Cardiac fibroblast (primary cell): ENCODE measurements around the gene ZNF524.
"Not testable (repeated sequence)": the region's sequence is repeated elsewhere in the genome, so short reads cannot be mapped to it uniquely, and the experiment has no call there.

Experiments
- DNase-seq, 2 donors: peaks; one replicate each; pipeline versions ENCODE4 v3.0.0 to v3.0.0-alpha.2; 2010; ENCODE audit warnings: low read depth in 2 of 2
- H3K4me3 ChIP-seq, 2 donors: replicated peaks in 1 of 2; 1 replicate in 1 of 2; 2 replicates in 1 of 2; pipeline ENCODE4 v1.5.1; 2011; ENCODE audit warnings: low read depth in 2 of 2, low read length in 2 of 2, mild to moderate bottlenecking in 2 of 2, moderate library complexity in 1 of 2
- TF ChIP-seq, protein P1 (sequence below): IDR thresholded peaks from one replicate; pipeline ENCODE4 v1.5.1; 2011; ENCODE audit warnings: low read depth, mild to moderate bottlenecking, low read length, inconsistent platforms

ZNF524 gene

GRCh38 chr19:55581823-55582223 lies 18.3 kb upstream of the ZNF524 start:
- no peak overlapping the region for H3K4me3 ChIP-seq
- DNase-seq, result no peak
- TF ChIP-seq, protein P1, sequence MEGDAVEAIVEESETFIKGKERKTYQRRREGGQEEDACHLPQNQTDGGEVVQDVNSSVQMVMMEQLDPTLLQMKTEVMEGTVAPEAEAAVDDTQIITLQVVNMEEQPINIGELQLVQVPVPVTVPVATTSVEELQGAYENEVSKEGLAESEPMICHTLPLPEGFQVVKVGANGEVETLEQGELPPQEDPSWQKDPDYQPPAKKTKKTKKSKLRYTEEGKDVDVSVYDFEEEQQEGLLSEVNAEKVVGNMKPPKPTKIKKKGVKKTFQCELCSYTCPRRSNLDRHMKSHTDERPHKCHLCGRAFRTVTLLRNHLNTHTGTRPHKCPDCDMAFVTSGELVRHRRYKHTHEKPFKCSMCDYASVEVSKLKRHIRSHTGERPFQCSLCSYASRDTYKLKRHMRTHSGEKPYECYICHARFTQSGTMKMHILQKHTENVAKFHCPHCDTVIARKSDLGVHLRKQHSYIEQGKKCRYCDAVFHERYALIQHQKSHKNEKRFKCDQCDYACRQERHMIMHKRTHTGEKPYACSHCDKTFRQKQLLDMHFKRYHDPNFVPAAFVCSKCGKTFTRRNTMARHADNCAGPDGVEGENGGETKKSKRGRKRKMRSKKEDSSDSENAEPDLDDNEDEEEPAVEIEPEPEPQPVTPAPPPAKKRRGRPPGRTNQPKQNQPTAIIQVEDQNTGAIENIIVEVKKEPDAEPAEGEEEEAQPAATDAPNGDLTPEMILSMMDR, result no peak

GRCh38 chr19:55582284-55582683 lies 17.8 kb upstream of the ZNF524 start:
- DNase-seq, H3K4me3 ChIP-seq: not testable (repeated sequence)

GRCh38 chr19:55583897-55584296 lies 16.2 kb upstream of the ZNF524 start:
- not testable (repeated sequence) for DNase-seq, H3K4me3 ChIP-seq

DNA sequence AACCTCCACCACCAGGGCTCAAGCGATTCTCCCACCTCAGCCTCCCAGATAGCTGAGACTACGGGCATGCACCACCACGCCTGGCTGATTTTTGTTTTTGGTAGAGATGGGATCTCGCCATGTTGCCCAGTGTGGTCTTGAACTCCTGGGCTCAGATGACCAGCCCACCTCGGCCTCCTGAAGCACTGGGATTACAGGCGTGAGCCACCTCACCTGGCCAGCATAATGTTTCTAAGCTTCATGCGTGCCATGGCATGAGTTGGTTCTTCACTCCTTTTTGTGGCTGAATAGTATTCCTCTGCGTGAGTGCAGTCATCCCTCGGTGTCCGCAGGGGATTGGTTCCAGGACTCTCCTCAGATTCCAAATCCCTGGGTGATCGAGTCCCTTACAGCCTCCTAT lies 15.2 kb upstream of the ZNF524 start:
- DNase-seq, result no peak
- H3K4me3 ChIP-seq, result no peak overlapping the region
- TF ChIP-seq, protein P1, result no peak

DNA sequence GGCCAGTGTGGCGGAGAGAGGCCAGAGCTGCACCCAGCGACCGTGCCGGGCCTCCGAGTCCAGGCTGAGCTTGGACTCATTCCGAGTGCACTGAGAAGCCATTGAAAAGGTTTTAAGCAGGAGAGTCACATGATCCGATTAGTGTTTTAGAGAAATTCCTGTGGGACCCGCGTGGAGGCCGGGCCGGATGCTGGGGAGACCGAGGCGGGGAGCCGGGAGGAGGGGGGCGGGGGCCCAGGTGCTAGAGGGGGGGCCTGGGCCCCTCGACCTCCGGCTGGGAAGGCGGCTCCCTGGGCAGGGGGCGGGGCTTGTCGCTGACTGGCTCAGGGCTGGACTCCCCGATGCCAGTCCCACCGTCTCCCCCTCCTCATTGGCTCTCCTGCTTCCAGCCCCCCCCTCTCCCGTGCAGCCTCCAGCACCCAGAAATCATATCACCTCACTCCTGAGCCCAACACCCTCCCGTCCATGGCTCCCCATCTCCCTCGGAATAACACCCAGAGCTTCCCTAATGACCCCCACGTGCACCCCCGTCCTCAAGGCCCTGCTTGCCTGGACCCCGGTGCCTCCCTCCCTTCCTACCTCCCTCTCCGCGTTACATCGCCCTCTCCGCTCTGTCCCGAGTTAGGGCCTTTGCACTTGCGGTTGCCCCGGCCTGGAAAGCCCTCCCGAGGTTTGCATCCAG lies 14.3 kb upstream of the ZNF524 start:
- H3K4me3 ChIP-seq, result peak overlapping the region; percentile 32 to 34
- TF ChIP-seq, protein P1, result no peak
- DNase-seq, result peak; percentile 74 to 90

DNA sequence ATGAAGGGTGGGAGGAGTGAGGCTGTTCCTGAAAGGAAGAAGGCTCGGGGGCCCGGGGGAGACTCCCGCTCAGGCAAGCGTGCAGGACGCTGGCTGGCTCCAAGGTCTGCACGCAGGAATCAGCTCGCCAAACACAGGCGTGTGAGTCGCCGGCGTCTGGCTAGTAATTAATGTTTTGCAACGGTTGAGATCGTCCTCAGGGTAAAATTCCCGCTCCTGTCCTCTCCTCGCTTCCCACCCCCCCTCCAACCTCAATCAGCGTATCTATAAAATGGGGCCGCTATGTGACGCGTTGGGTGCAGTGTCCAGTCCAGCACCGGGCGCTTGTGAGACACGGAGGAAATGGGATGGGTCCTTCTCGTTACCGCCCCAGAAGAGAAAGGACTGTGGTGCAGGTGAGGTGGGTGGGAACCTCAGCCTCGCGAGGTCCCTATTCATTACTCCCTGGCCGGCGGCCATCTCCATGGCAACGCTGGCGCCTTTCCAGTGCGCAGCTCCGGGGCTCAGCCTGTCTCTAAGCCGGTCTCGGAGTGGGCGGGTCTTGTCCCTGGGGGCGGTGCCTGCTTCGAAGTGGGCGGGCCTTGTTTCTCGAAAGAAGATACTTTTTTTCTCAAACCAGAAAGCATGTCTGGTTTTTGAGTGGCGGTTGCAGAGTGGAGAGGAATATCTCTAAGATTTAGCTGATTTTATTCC lies 13.0 kb upstream of the ZNF524 start:
- TF ChIP-seq, protein P1, result no peak
- peak overlapping the region; percentile 36 to 50 for H3K4me3 ChIP-seq
- DNase-seq, result peak; percentile 94 to 95

GRCh38 chr19:55588738-55589137 lies 11.3 kb upstream of the ZNF524 start:
- no peak overlapping the region for H3K4me3 ChIP-seq
- no peak for DNase-seq
- TF ChIP-seq, protein P1, result no peak

DNA sequence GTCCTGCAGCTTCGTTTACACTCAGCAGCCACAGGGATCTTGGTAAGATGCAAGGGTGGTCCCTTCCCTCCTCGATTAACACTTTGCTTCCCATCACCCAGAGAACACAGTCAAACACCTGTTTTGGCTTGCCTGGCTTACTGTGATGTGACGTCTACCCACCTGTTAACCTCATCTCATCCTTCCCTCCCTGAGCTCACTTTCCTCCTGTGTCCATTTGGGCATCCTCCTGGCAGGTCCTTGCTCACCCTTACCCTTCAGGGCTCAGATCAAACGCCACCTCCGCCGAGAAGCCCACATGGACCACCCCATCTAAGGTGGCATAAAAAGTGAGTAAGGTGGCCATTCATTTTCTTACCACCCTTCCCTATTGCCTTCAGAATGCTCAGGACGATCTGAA lies 10.0 kb upstream of the ZNF524 start:
- DNase-seq, result no peak
- TF ChIP-seq, protein P1, result no peak
- no peak overlapping the region for H3K4me3 ChIP-seq
